WTC11 (cell line): ENCODE results near the gene ZGPAT. TPM values are rescaled to one million over a fixed set of nuclear protein-coding genes. Genes with fewer than 3 reads are reported as not detected.

ENCODE experiments used
- ATAC-seq: fragments of 200-7000 bp; cut with Tn5 transposase; 2 replicates; pipeline ENCODE4 v1.10.0; 2021; ENCODE audit warnings: mild to moderate bottlenecking, moderate library complexity
- CTCF ChIA-PET: fragments of 300-600 bp; sonication (Branson Sonifier 250); formaldehyde crosslinking; loops from one replicate; lab custom pipeline; 2021; ENCODE audit warnings: antibody characterized with exemption; lab: Charles Lee
- POLR2A ChIA-PET: fragments of 350-600 bp; sonication (Branson Sonifier 250); formaldehyde crosslinking; loops from one replicate; lab custom pipeline; 2021; ENCODE audit warnings: antibody characterized with exemption; lab: Charles Lee
- DNase-seq: peaks from one replicate; pipeline ENCODE4 v3.0.0; 2021; ENCODE audit warnings: low spot score
- H3K27ac Mint-ChIP-seq: 2 replicates; pipeline ENCODE4 v1.8.0; 2021; ENCODE audit warnings: mixed read lengths
- H3K27me3 Mint-ChIP-seq: 2 replicates; pipeline ENCODE4 v1.8.0; 2021; ENCODE audit warnings: low read depth, mild to moderate bottlenecking, moderate library complexity, mixed read lengths
- H3K36me3 Mint-ChIP-seq: 2 replicates; pipeline ENCODE4 v1.8.0; 2021; ENCODE audit warnings: mixed read lengths
- H3K4me1 Mint-ChIP-seq: 2 replicates; pipeline ENCODE4 v1.8.0; 2022; ENCODE audit warnings: mixed read lengths
- H3K4me3 Mint-ChIP-seq: 2 replicates; pipeline ENCODE4 v1.8.0; 2021; ENCODE audit warnings: mild to moderate bottlenecking, moderate library complexity, mixed read lengths
- H3K9me3 Mint-ChIP-seq: 2 replicates; pipeline ENCODE4 v1.8.0; 2021; ENCODE audit warnings: mixed read lengths
- ATF1 ChIP-seq: sonication (generic); formaldehyde crosslinking; IDR thresholded peaks from 2 replicates; pipeline ENCODE4 v1.8.1; 2023; ENCODE audit warnings: mild to moderate bottlenecking, moderate library complexity, missing genetic modification reagents
- ATF3 ChIP-seq: sonication (generic); formaldehyde crosslinking; conservative IDR thresholded peaks from 2 replicates; pipeline ENCODE4 v1.8.1; 2022; ENCODE audit warnings: mild to moderate bottlenecking, missing genetic modification reagents
- IRF2 ChIP-seq: sonication (generic); formaldehyde crosslinking; IDR thresholded peaks from 2 replicates; pipeline ENCODE4 v1.8.0; 2022; ENCODE audit warnings: low read depth, missing genetic modification reagents, borderline replicate concordance
- JAZF1 ChIP-seq: fragments of 250-450 bp; sonication (Bioruptor Pico); IDR thresholded peaks from 2 replicates; pipeline ENCODE4 v1.9.0; 2021; ENCODE audit warnings: moderate library complexity, mild to moderate bottlenecking, inconsistent platforms
- JUN ChIP-seq: sonication (generic); formaldehyde crosslinking; IDR thresholded peaks from 2 replicates; pipeline ENCODE4 v1.8.0; 2023; ENCODE audit warnings: mild to moderate bottlenecking, missing genetic modification reagents
- KAT7 ChIP-seq: sonication (generic); formaldehyde crosslinking; IDR thresholded peaks from 2 replicates; pipeline ENCODE4 v1.8.1; 2023; ENCODE audit warnings: missing genetic modification reagents, mild to moderate bottlenecking, borderline replicate concordance
- NFE2L1 ChIP-seq: sonication (generic); formaldehyde crosslinking; IDR thresholded peaks from 2 replicates; pipeline ENCODE4 v1.8.1; 2023; ENCODE audit warnings: missing genetic modification reagents
- OVOL2 ChIP-seq: fragments of 250-450 bp; sonication (Bioruptor Pico); IDR thresholded peaks from 2 replicates; pipeline ENCODE4 v1.9.0; 2021; ENCODE audit warnings: mild to moderate bottlenecking, borderline replicate concordance
- PRDM15 ChIP-seq: sonication (generic); formaldehyde crosslinking; IDR thresholded peaks from 2 replicates; pipeline ENCODE4 v1.8.0; 2022; ENCODE audit warnings: missing genetic modification reagents
- SOX15 ChIP-seq: fragments of 250-450 bp; sonication (Bioruptor Pico); IDR thresholded peaks from 2 replicates; pipeline ENCODE4 v1.9.0; 2021; ENCODE audit warnings: mild to moderate bottlenecking
- STAT6 ChIP-seq: sonication (generic); formaldehyde crosslinking; conservative IDR thresholded peaks from 2 replicates; pipeline ENCODE4 v1.8.1; 2023; ENCODE audit warnings: mild to moderate bottlenecking, low read depth, missing genetic modification reagents, moderate library complexity
- TCF7 ChIP-seq: sonication (generic); formaldehyde crosslinking; IDR thresholded peaks from 2 replicates; pipeline ENCODE4 v1.8.0; 2022; ENCODE audit warnings: mild to moderate bottlenecking, low read depth, missing genetic modification reagents, moderate library complexity
- ZBTB21 ChIP-seq: sonication (generic); formaldehyde crosslinking; IDR thresholded peaks from 2 replicates; pipeline ENCODE4 v1.8.1; 2023; ENCODE audit warnings: mild to moderate bottlenecking, missing genetic modification reagents, borderline replicate concordance
- ZBTB43 ChIP-seq: sonication (generic); formaldehyde crosslinking; IDR thresholded peaks from 2 replicates; pipeline ENCODE4 v1.8.1; 2023; ENCODE audit warnings: mild to moderate bottlenecking, missing genetic modification reagents
- ZNF232 ChIP-seq: sonication (generic); formaldehyde crosslinking; IDR thresholded peaks from 2 replicates; pipeline ENCODE4 v1.8.0; 2022; ENCODE audit warnings: mild to moderate bottlenecking, missing genetic modification reagents
- ZNF317 ChIP-seq: sonication (generic); formaldehyde crosslinking; IDR thresholded peaks from 2 replicates; pipeline ENCODE4 v1.8.1; 2023; ENCODE audit warnings: low read depth, mild to moderate bottlenecking, moderate library complexity, missing genetic modification reagents, borderline replicate concordance
- ZNF425 ChIP-seq: fragments of 250-450 bp; sonication (Bioruptor Pico); conservative IDR thresholded peaks from 2 replicates; pipeline ENCODE4 v1.9.0; 2021; ENCODE audit warnings: mild to moderate bottlenecking
- ZNF512 ChIP-seq: sonication (generic); formaldehyde crosslinking; IDR thresholded peaks from 2 replicates; pipeline ENCODE4 v1.8.1; 2022; ENCODE audit warnings: missing genetic modification reagents, borderline replicate concordance
- total RNA-seq: library from RNA; stranded (reverse); gene quantifications from 3 replicates; pipeline ENCODE4 v1.2.3, GENCODE V29; 2021

The ZGPAT gene
- total RNA-seq, 1 experiment from 2014 or later, result 28.3 TPM

GRCh38 chr20:63768591-63769515 lies 61.0 kb downstream of the ZGPAT start (continued):
- no peak for TF ChIP-seq ZNF232 (CRISPR knock-in tag)

GRCh38 chr20:63769891-63770474 lies 62.1 kb downstream of the ZGPAT start:
- Mint-ChIP-seq H3K9me3 (no peaks in the 10 kb centered on the region), H3K36me3 (0 out of 2 replicates have a peak, but pooled peaks cover 2% of the 10 kb centered on the region), H3K4me1 (peaks cover 4% of the 10 kb centered on the region; the same call in 1 of the 2 replicates), H3K4me3 (no peak overlapping the region), H3K27ac (no peak overlapping the region; the same call in none of the 2 replicates), H3K27me3 (no peaks in the 10 kb centered on the region)
- TF ChIP-seq OVOL2 (CRISPR knock-in tag), result no peak
- TF ChIP-seq SOX15 (CRISPR knock-in tag), result no peak
- no peak for TF ChIP-seq ZNF317
- TF ChIP-seq STAT6 (CRISPR knock-in tag), result no peak
- TF ChIP-seq JUN (CRISPR knock-in tag), result no peak
- TF ChIP-seq TCF7 (CRISPR knock-in tag), result no peak
- no peak for TF ChIP-seq ZNF425
- TF ChIP-seq ZNF232 (CRISPR knock-in tag), result no peak
- TF ChIP-seq PRDM15 (CRISPR knock-in tag), result no peak
- TF ChIP-seq ZBTB43 (CRISPR knock-in tag), result no peak
- TF ChIP-seq KAT7, result no peak
- no peak for TF ChIP-seq ATF3 (CRISPR knock-in tag)
- no peak for TF ChIP-seq ZNF512 (CRISPR knock-in tag)
- TF ChIP-seq JAZF1 (CRISPR knock-in tag), result no peak
- no peak for TF ChIP-seq ZBTB21 (CRISPR knock-in tag)
- no peak for TF ChIP-seq ATF1 (CRISPR knock-in tag)
- TF ChIP-seq IRF2 (CRISPR knock-in tag), result no peak
- TF ChIP-seq NFE2L1, result no peak
- DNase-seq (no peak), ATAC-seq (no peak)
- ChIA-PET POLR2A (no interaction called here), CTCF (interaction anchor here (1.3 kb wide), 1 partner anchor 16 kb away, joined by 5 read pairs; no protein-coding TSS in a partner anchor)
